ENCODE measurements around the gene SEMA3C. TPM values are rescaled to one million over a fixed set of nuclear protein-coding genes. Genes with fewer than 3 reads are reported as not detected.
"Not testable (repeated sequence)": the region's sequence is repeated elsewhere in the genome, so short reads cannot be mapped to it uniquely, and the experiment has no call there.

SEMA3C gene
- total and polyA plus RNA-seq, 12 donors = 2.4 to 20.5 (median 6.2) TPM

GRCh38 chr7:80929619-80930018 lies 10.8 kb upstream of the SEMA3C start:
- intact Hi-C loops (cut with DNase I) = no loop called here
- Histone ChIP-seq H3K4me3 (no peak overlapping the region), H3K4me1 (replicated peaks in 1 of 2) (no peaks in the 10 kb centered on the region), H3K9me3 (replicated peaks in 1 of 3) (no peaks in the 10 kb centered on the region), H3K36me3 (replicated peaks in 1 of 2) (no peaks in the 10 kb centered on the region), H3K27me3 (no peaks in the 10 kb centered on the region), H3K27ac (no peak overlapping the region)
- WGBS, 4 donors = 51 to 92% (median 74%) methylated on average over 3 of the region's 3 CpGs
- DNase-seq = no peak
- TF ChIP-seq, protein P1, sequence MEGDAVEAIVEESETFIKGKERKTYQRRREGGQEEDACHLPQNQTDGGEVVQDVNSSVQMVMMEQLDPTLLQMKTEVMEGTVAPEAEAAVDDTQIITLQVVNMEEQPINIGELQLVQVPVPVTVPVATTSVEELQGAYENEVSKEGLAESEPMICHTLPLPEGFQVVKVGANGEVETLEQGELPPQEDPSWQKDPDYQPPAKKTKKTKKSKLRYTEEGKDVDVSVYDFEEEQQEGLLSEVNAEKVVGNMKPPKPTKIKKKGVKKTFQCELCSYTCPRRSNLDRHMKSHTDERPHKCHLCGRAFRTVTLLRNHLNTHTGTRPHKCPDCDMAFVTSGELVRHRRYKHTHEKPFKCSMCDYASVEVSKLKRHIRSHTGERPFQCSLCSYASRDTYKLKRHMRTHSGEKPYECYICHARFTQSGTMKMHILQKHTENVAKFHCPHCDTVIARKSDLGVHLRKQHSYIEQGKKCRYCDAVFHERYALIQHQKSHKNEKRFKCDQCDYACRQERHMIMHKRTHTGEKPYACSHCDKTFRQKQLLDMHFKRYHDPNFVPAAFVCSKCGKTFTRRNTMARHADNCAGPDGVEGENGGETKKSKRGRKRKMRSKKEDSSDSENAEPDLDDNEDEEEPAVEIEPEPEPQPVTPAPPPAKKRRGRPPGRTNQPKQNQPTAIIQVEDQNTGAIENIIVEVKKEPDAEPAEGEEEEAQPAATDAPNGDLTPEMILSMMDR (IDR thresholded peaks at IDR 0.05) = no peak
- no peak for TF ChIP-seq POLR2A (IDR thresholded peaks at IDR 0.05)

DNA sequence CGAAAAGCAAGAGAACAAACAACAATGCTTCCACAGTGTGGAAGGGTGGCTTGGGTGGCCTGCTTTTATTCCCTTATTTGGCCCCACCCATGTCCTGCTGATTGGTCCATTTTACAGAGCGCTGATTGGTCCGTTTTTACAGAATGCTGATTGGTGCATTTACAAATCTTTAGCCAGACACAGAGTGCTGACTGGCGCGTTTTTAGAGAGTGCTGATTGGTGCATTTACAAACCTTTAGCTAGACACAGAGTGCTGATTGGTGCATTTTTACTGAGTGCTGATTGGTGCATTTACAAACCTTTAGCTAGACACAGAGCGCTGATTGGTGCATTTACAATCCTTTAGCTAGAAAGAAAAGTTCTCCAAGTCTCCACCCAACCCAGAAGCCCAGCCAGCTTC lies 8.1 kb upstream of the SEMA3C start:
- H3K27me3 ChIP-seq; H3K36me3 ChIP-seq (replicated peaks in 1 of 2); H3K4me1 ChIP-seq (replicated peaks in 1 of 2); intact Hi-C loops (cut with DNase I); H3K27ac ChIP-seq; DNase-seq; H3K4me3 ChIP-seq; H3K9me3 ChIP-seq (replicated peaks in 1 of 3): not testable (repeated sequence)
- WGBS, 4 donors = 90 to 95% (median 91%) methylated on average over 6 of the region's 6 CpGs

DNA sequence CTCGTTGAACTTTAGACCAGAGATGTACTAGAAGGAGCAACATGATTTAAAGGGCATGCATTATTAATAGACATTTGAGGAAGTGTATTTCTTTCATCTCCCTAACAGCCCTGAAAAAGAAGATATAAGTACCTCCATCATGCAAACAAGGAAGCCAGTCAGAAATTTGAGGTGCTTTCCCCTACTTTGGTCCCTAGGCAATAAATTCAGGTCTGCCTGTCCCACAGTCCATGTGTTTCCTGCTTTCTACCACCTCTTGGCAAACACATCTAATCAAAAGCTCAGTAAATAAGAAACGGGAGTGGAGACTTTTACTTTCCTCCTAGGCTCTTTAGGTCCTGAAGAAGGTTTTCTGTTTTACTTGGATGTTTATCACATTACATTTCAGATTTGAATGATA lies 5.2 kb upstream of the SEMA3C start:
- TF ChIP-seq POLR2A (IDR thresholded peaks at IDR 0.05) = no peak
- TF ChIP-seq, protein P1 (IDR thresholded peaks at IDR 0.05) = no peak
- WGBS, 4 donors = 28 to 44% (median 35%) methylated on average over 2 of the region's 2 CpGs
- Histone ChIP-seq H3K27me3 (no peaks in the 10 kb centered on the region), H3K36me3 (replicated peaks in 1 of 2) (no peaks in the 10 kb centered on the region), H3K4me1 (replicated peaks in 1 of 2) (peaks cover 0 to 3% of the 10 kb centered on the region in 2 donors), H3K9me3 (replicated peaks in 1 of 3) (no peaks in the 10 kb centered on the region), H3K4me3 (no peak overlapping the region), H3K27ac (no peak overlapping the region)
- DNase-seq = no peak
- intact Hi-C loops (cut with DNase I) = no loop called here

DNA sequence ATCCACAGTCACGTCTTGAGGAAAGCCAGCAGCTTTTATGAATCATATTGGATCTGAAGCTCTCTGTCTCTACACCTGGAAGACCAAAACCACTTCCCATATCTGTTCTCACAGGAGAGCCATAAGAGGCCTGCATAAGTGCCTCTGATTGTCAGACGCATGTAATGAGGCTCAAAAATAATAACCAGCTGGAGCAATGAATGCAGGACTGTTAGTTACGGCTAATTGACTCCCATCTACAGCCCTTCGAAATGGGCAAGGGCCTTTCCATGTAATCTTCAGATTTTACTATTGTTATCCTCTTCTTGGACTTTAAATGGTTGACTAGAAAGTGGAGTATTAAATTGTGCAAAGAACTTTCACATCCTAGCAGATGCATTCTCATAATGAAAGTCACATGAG lies 4.4 kb upstream of the SEMA3C start:
- no peak for DNase-seq
- intact Hi-C loops (cut with DNase I) = no loop called here
- no peaks in the 10 kb centered on the region for H3K27me3 ChIP-seq
- WGBS, 4 donors = 74 to 87% (median 82%) methylated on average over 4 of the region's 4 CpGs
- TF ChIP-seq, protein P1 (IDR thresholded peaks at IDR 0.05) = no peak
- TF ChIP-seq POLR2A (IDR thresholded peaks at IDR 0.05) = no peak
- peaks cover 0 to 3% of the 10 kb centered on the region in 2 donors for H3K4me1 ChIP-seq (replicated peaks in 1 of 2)
- H3K4me3 ChIP-seq = no peak overlapping the region
- H3K36me3 ChIP-seq (replicated peaks in 1 of 2) = no peaks in the 10 kb centered on the region
- no peaks in the 10 kb centered on the region for H3K9me3 ChIP-seq (replicated peaks in 1 of 3)
- H3K27ac ChIP-seq = no peak overlapping the region

DNA sequence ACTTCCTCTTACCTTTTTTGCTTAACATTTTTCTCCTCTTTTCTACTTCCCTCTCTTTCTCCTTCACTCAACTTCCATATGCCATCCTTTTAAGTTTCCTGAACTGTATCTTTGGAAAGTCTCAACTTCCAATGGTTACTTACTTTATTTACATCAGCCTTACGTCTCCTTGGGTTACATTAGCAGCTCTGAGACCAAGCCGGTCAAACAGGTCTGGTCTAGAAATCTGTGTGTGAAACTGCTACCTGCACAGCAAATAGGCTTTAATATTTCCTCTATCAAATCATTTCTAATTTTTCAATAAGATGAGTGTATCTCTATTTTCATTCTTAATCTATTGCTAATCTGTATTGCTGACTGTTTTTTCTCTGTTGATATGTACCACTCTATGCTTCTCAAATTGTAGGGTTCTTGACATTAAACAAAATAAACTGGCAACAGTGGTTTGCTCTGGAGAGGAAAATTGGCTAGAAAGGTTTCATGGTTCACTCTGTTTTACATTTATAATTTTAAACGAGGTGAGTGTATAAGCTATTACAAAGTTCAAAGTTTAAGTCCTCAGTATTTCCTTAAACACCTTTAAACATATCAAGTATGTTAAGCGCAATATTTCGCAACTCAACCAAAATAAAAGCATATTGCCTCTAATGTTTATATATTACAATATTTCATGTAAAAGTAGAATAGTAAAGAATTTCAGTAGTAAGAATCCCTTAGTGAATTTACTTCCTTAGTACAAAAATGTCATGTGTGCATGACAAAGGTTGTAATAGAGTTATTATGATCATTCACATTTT lies 3.6 kb upstream of the SEMA3C start:
- WGBS, 4 donors = 77 to 88% (median 86%) methylated on average over 5 of the region's 5 CpGs
- no peak for TF ChIP-seq POLR2A (IDR thresholded peaks at IDR 0.05)
- TF ChIP-seq, protein P1 (IDR thresholded peaks at IDR 0.05) = no peak
- no peak overlapping the region for H3K4me3 ChIP-seq
- no peak overlapping the region for H3K27ac ChIP-seq
- no peaks in the 10 kb centered on the region for H3K27me3 ChIP-seq
- DNase-seq = no peak
- peaks cover 0 to 3% of the 10 kb centered on the region in 2 donors for H3K4me1 ChIP-seq (replicated peaks in 1 of 2)
- no peaks in the 10 kb centered on the region for H3K9me3 ChIP-seq (replicated peaks in 1 of 3)
- intact Hi-C loops (cut with DNase I) = no loop called here
- H3K36me3 ChIP-seq (replicated peaks in 1 of 2) = no peaks in the 10 kb centered on the region
